Sciatic nerve (tissue), 2 donors: ENCODE measurements around the gene AGXT2. TPM values are rescaled to one million over a fixed set of nuclear protein-coding genes. Genes with fewer than 3 reads are reported as not detected.
A peak's percentile ranks its signal among the peaks of the same experiment; 100 is the strongest.

ENCODE experiments used
- ATAC-seq: fragments of 200-7000 bp; cut with Tn5 transposase; one replicate; pipeline ENCODE4 v1.9.1; 2020; ENCODE audit warnings: mild to moderate bottlenecking, moderate library complexity
- DNase-seq: peaks from one replicate; pipeline ENCODE4 v3.0.0-alpha.2; 2020; ENCODE audit warnings: low spot score
- intact Hi-C: fragments of 100-400 bp; cut with DNase I; formaldehyde crosslinking; loops from one replicate; pipeline ENCODE4 v1.14.2; 2022
- total RNA-seq: library from RNA; stranded (reverse); fragmentation: NEBNext Ultra II Directional; extraction: Animal tissue kit (Norgen Biotek cat#: 25700); gene quantifications from one replicate; pipeline ENCODE4 v1.2.1, GENCODE V29; 2021
- donor health status: DM: no; HTN: no; CAD: no.
- donor health status: DM: no; HTN: no; CAD: no.

AGXT2 gene, protein sequence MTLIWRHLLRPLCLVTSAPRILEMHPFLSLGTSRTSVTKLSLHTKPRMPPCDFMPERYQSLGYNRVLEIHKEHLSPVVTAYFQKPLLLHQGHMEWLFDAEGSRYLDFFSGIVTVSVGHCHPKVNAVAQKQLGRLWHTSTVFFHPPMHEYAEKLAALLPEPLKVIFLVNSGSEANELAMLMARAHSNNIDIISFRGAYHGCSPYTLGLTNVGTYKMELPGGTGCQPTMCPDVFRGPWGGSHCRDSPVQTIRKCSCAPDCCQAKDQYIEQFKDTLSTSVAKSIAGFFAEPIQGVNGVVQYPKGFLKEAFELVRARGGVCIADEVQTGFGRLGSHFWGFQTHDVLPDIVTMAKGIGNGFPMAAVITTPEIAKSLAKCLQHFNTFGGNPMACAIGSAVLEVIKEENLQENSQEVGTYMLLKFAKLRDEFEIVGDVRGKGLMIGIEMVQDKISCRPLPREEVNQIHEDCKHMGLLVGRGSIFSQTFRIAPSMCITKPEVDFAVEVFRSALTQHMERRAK
- total RNA-seq: not detected

DNA sequence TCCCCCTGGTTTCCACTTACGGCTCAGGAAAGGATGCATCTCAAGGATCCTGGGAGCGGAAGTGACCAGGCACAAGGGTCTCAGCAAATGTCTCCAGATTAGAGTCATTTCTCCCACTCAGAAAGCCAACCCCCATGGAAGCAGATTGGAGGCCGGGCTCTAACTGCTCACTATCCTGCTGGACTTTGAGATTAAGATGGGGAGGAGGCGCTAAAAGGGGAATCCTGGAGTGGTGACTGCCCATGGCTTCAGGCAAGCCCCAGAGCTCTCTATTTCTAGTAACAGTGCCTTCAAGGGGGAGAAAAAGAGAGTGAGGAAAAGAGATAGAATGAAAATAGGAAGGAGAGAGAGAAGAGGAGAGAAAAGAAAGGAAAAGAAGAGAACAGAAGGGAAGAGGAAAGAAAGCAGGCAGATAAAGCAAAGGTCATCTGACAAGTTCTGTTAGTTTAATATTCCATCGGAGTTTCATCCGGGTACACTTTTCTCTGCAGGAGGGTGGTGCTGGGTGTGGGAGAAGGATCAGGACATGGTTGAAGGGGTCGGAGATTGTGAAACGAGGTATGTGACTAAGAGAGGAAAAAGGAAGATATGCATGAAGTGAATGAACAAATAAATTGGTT lies at the start of gene AGXT2:
Gene AGXT2 (minus strand): TSS at position 165 of the 620 bp plus-strand sequence. CDS start 57 bp downstream, at position 108.
- intact Hi-C loops: no loop called here
- DNase-seq (no peak), ATAC-seq (no peak)

DNA sequence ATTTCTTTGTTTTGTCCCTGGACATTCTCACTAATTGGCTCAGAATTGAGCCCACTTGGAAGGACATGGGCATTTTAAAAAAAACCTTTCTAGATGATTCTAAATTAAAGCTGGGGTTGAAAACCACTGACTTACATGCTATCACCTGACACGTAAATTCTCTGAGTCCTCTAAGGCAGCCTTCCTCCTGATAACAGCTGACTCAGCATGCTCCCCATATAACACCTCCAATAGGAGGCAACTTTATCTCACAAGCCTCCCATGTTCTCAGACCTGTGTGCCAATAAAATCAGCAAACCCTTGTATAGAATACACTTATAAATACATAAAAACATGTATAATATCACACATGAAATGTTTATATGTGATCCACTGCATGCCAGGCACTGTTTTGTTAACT lies 49.2 kb upstream of the AGXT2 start:
- intact Hi-C loops: loop anchor here (10.0 kb wide), 2 partner anchors 88 to 828 kb away; no protein-coding TSS in a partner anchor
- DNase-seq (no peak), ATAC-seq (no peak)

DNA sequence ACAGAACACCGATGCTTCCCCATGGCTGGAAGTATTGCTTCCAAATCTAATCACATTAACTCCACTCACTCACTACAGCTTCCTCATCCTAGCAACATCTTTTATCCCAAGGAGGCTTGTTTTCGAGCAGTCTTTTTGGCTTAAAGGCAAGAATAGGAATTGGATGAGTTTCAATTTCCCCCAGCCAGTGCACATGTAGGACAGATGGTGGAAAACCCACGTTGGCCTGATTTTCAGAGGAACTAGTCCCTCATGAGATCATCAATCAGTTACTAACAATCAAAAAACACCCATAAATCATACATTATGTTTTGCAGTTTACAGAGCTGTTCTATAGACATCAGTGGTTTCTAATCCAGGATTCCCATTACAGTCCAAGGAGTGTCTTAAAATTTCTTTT lies 48.5 kb upstream of the AGXT2 start:
- no peak for DNase-seq
- no peak for ATAC-seq
- intact Hi-C loops: loop anchor here (10.0 kb wide), 2 partner anchors 89 to 829 kb away; no protein-coding TSS in a partner anchor

DNA sequence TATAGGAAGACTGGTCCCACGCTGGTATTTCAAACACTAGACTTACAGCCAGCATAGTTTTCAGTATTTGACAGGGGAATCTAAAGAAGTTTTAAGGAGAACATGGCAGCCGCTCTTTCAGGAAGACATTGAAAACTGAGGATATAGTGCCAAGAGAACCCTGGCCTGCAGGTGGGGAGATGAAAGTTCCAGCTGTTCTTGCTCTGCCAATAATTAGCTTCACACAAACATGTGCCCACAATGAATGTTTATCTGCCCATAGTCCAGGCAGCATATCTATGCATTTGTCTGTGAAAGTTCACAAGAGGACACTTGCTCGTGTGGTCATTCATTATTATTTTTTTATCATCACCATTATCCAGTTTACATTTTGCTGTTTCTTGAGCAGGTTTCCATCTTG lies 47.6 kb upstream of the AGXT2 start:
- ATAC-seq (no peak), DNase-seq (no peak)
- intact Hi-C loops: loop anchor here (10.0 kb wide), 2 partner anchors 89 to 829 kb away; no protein-coding TSS in a partner anchor

DNA sequence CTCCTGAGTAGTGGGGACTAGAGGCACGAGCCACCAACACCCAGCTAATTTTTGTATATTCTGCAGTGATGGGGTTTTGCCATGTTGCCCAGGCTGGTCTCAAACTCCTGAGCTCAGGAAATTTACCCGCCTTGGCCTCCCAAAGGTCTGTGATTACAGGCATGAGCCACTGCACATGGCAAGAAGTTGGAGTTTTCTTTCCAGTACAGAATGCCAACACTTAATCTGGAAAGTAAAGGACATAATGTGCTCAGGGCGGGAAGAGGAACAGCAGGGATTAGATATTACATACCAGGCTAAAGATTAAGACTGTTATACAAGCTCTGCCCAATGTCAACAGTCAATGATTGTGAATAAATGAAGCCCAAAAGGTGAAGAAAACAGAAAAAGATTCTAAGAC lies 47.2 kb upstream of the AGXT2 start:
- intact Hi-C loops: loop anchor here (10.0 kb wide), 2 partner anchors 90 to 830 kb away; no protein-coding TSS in a partner anchor
- ATAC-seq: no peak

DNA sequence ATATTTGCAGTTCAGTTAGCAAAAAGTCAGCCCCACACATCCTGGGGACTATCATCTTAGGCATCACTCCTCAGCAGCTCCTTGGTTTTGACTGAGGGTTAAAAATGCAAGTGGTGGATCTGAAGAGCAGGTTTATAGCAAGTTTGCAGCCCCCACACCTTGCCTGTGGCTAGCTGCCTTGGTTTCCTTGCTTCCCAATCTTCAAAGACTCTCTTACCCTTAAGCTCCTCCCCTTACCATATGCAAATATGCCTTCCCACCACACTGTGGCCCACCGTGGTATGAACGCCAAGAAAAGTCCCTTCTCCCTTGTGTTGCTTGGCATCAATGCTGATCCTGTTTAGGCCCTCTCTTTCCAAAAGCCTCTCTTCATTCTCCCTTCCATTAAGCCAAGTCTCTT lies 45.0 kb upstream of the AGXT2 start:
- intact Hi-C loops: loop anchor here (10.0 kb wide), 2 partner anchors 92 to 832 kb away; no protein-coding TSS in a partner anchor
- DNase-seq (no peak), ATAC-seq (no peak)

More for the DNA sequence above, 47.2 kb upstream of the AGXT2 start:
- DNase-seq: no peak

DNA sequence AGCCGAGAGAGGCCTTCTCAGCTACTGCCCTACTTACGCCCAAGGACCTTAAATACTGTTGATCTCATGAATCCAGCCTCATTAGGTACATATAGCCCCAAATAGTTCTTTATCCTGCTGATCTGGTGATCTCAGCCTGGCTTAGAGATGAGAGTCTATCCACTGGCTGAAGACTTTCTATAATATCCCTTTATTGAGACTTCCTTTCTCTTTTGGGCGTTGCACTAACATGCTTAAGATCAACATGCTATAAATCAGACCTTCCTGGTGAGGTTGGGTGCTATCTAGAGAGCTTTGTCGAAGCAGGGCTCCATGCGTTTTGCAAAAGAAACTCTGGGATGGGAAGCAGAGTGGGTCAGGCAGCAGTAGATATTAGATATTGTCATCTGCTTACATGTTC lies 44.0 kb upstream of the AGXT2 start:
- intact Hi-C loops: loop anchor here (10.0 kb wide), 2 partner anchors 93 to 833 kb away; no protein-coding TSS in a partner anchor
- no peak for DNase-seq
- no peak for ATAC-seq

DNA sequence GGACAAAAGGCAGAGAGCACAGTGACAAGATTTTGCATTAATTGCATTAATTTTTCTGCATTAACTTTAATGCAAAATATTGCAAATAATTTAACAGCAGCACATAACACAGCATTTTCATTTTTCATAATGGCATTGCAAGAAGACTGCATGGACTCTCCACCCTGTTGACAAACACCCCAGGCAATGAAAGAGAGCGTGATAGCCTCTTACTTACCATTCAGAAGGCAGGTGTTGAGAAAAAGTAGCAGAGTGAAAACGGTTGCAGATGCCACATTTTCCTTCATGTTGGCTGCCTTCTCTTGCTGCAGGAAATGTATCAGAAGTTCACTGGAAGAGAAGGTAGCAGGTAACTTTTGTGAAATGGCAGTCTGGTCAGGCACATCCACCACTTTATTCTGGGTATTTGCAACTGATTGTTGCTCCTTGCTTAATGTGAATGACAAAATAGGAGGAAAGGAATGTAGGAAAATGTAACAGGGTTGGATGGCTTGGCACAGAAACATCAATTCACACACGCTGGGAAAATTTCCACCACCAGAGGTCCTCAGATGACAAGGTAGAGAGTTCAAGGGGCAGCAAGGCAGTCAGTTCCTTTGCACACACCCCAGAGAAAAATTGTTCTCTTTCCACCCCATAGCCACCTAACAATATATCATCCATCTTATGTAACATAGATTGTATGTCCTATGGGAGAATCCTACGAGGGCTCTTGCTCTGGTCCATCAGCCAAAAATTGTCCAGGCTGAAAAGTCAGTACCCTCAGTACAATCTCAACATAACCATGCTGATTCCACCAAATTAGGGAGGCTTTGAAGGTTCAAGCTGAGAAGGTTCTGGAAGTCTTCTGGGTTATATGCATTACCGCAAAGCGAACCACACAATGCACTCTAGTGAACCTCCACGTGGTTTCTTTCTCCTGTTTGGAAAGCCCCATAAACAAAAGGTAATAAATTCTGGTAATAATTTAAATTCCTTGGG lies 41.9 kb upstream of the AGXT2 start:
- DNase-seq (peak; percentile 77), ATAC-seq (peak; percentile 84)
- intact Hi-C loops: loop anchor here (10.0 kb wide), 2 partner anchors 95 to 835 kb away; no protein-coding TSS in a partner anchor

DNA sequence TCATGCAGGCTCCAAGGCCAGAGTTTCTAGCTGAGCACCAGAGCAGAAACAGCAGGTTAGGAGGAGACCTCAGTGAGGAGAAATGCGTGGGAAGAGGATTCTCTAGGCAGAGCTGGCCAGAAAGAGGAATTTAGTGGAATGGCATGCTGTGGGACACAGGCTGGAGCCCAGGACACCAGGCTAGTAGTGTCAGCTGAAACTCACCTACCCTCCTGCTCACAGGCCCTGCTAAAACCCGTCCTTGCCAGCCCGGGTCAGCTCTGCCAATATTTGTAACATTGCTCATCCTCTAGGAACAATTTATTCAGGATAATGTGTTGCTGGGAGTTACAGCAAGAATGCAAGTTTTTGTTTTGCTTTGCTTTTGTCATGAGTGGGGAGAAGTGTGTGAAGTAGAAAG lies 40.2 kb upstream of the AGXT2 start:
- DNase-seq (no peak), ATAC-seq (no peak)
- intact Hi-C loops: no loop called here

DNA sequence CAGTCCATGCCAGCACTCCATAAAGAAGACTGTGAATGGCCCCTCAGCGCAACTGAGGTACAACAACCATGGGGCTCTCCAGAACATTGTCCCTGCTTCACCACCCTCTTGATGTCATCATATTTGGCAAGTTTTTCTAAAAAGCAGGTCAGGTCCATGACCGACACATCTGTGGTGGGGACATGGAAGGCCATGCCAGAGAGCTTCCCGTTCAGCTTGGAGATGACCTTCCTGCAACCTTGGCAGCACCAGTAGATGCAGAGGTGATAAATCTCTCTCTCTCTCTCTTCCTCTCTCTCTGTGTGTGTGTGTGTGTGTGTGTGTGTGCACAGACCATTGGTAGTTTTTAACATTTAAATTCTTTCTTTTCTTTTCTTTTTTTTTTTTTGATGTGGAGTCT lies 35.4 kb upstream of the AGXT2 start:
- no peak for ATAC-seq
- DNase-seq: no peak
- intact Hi-C loops: no loop called here

DNA sequence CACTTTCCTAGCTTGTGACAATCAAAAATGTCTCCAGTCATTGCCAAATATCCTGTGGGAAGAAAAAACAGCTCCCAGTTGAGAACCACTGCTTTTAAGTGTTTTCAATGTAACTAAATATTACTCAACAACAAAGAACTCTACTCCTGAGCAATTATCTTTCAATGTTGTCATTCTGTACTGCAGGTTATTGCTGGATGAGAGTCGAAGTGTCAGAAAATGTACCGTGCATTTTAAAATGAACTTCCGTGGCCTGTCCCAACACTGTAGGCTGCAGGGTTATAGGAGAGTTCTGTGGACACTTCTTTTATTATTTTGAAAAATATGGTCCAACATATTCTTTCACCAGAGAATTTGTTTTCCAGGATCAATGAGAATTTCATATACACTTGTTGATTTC lies 34.8 kb upstream of the AGXT2 start:
- DNase-seq (no peak), ATAC-seq (no peak)
- intact Hi-C loops: no loop called here

DNA sequence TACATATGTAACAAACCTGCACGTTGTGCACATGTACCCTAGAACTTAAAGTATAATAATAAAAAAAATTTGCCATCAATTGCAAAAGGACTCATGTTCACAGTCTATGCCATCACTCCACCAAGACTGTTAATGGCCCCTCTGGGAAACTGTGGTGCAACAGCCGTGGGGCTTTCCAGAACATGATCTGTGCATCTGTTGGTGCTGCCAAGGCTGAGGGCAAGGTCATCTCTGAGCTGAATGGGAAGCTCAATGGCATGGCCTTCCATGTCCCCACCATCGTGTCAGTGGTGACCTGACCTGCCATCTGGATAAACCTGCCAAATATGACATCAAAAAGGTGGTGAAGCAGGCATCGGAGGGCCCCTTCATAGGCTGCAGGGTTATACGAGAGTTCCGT lies 33.4 kb upstream of the AGXT2 start:
- intact Hi-C loops: no loop called here
- no peak for DNase-seq
- ATAC-seq: no peak

DNA sequence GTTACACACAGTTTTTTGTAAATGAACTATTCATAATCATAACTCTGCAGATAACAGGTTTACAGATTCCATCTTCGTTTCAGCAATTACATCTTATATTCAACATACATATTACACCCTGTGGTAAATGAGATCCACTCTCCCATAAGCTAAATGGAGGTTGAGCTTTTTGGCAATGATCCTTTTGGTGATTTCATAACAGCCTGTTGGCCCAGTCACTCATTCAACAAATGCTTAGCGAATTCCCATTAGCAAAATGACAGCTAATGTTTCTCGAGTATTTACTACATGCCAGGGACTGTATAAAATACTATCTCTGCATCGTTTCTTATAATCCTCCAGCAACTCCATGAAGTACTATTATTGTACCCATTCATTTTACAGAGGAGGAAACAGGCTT lies 25.4 kb upstream of the AGXT2 start:
- ATAC-seq: no peak
- no peak for DNase-seq
- intact Hi-C loops: no loop called here

DNA sequence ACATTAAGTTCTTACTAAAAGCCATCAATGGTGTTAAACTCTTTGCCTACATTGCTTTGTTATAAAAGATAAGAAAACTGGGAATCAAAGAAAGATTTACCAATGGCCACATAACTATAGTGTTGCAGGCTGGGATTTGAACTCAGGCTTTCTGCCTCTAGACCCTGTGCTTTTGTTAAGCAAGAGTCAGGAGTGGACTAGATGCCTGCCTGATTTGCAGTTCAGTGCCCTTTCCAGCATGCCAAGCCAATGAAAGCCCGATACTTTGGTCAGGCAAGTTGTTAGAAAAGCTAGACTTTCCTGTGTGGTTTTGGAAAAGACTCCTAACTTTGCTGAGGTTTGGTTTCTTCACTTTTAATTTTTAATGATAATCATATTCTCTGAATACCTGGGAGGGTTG lies 21.4 kb upstream of the AGXT2 start:
- DNase-seq: no peak
- intact Hi-C loops: no loop called here

DNA sequence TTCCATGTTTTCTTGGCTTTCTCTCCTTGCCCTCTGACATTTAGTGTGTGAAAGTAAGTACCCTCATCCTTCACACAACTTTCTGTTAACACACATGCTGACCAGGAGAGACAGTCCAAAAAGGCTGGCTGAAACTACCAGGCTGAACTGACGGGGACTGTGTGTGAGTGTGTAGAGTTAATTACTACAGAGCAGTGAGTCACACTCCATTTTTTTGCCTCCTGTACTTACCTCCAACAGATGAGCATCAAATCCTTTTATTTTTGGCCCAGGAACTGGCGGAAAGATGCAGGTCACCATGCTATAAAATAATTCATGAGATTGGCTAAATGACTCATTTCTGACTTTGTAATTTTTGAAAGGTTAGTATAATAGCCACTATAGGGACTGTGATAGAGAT lies 20.2 kb upstream of the AGXT2 start:
- ATAC-seq (no peak), DNase-seq (no peak)
- intact Hi-C loops: no loop called here

More for the DNA sequence above, 21.4 kb upstream of the AGXT2 start:
- no peak for ATAC-seq

DNA sequence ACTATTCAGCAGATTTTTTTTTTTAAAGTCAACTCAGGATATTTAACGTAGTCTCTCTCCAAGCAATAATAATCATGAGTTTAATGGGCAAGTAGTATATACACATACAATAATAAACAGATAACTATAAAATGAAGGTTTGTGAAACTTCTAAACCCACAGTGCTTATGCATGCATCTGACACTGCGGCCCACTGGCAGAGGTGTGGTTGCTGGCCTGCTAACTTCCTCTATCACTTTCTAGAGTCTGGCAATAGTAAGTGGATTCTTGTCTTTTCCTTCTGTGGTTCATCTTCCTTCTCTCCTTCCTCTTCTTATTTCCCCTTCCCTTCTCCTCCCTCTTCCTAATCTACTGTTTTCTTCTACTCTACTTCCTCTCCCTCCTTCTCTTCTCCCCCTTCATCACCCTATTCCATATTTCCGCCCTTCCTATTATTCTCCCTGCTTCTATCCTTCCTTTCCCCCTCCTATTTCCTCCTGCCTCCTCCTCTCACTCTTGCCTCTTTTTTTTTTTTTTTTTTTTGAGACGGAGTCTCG lies 18.6 kb upstream of the AGXT2 start:
- DNase-seq: no peak
- intact Hi-C loops: no loop called here
- no peak for ATAC-seq

DNA sequence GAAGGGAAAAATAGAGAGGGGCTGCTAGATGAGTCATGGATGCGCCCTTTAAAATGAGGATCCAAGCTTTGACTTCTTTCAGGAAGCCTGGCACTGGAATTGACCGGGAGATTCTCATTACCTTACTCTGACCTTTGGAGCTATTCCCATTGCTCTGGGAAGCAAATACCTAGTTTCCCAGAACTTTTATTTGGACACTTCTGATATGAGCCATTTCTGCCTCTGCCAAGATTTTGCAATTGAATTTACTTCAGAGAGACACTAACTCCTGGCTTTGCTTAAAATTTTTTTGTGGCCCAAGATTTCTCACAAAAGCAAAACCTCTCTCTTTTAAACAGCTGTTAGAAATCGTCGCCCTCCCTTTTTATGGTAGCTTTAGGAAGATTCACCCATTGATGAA lies 15.7 kb upstream of the AGXT2 start:
- ATAC-seq (peak; percentile 80), DNase-seq (no peak)
- intact Hi-C loops: no loop called here

DNA sequence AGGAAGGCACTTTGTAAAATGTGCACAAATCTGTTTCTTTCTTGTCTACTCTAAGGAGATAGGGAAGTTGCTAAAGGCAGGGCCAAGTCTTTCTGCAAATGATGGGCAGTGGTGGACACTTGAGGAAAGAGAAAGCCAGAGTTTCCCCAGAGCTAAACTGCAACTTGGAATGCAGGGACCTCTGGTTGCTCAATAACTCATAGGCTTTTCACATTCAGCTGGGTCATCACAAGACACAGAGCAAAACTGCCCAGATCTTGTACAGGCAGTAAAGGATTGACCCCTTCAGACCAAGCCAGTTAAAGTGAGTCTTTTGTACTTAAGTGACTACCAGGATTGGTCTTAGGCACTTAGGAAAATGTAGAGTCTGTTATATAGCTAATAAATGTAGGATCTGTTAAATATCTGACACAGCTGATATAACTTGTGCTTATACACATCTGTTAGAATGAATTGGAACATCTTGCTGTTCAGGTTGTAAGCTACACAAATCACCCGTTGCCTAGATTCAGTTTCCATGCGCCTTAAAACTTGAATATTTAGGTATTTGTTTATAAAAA lies 13.5 kb upstream of the AGXT2 start:
- peak; percentile 90 for ATAC-seq
- intact Hi-C loops: no loop called here
- no peak for DNase-seq
